ENCODE data around the gene DAPK2. TPM values are rescaled to one million over a fixed set of nuclear protein-coding genes. Genes with fewer than 3 reads are reported as not detected.

Gene DAPK2
- total and polyA plus RNA-seq, 2 of the 13 experiments (the other 11 are each of a cell fraction or from before 2014, with no cell fraction given), result 0.33 to 0.63 TPM

DNA sequence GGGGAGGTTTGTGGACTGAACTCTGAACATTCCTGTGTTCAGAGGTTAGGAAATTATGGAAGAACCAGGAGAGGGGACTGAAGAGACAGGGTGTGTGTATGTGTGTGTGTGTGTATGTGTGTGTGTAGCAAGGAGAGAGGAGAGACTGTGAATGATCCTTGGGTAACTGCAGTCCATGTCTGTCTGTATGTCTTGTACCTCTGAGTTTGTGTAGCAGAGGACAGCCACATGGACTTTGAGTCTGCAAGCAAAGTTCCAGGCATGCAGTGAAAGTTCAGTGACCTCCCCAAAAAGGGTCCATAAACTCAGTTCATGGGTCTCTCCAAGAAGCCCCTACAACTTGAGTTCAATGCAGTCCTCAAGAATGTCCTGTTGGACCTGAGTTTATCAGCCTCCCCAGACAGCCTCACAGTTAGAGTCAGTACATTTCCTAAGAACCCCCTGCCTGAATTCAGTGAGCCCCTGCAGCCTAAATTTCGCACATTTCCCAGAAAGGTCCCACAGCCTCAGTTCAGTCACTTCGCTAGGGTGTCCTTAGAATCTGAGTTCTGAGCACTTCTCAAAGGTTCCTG lies 184.3 kb downstream of the DAPK2 start (continued):
- TF ChIP-seq TEAD3 (CRISPR knock-in tag; optimal IDR thresholded peaks at IDR 0.05; ENCODE audit: borderline replicate concordance), result peak; percentile 34
- TF ChIP-seq SAFB2 (CRISPR knock-in tag; IDR thresholded peaks at IDR 0.05; ENCODE audit: borderline replicate concordance, low read depth), result no peak
- no peak for TF ChIP-seq NFKB2 (CRISPR knock-in tag; IDR thresholded peaks at IDR 0.05; ENCODE audit: borderline replicate concordance)
- no peak for TF ChIP-seq MED8 (CRISPR knock-in tag; IDR thresholded peaks at IDR 0.05; ENCODE audit: insufficient replicate concordance)
- TF ChIP-seq SIN3A (IDR thresholded peaks at IDR 0.05; ENCODE audit: borderline replicate concordance, low read depth, low read length), result no peak
- no peak for TF ChIP-seq ZNF253 (CRISPR knock-in tag; IDR thresholded peaks at IDR 0.05; ENCODE audit: borderline replicate concordance)

DNA sequence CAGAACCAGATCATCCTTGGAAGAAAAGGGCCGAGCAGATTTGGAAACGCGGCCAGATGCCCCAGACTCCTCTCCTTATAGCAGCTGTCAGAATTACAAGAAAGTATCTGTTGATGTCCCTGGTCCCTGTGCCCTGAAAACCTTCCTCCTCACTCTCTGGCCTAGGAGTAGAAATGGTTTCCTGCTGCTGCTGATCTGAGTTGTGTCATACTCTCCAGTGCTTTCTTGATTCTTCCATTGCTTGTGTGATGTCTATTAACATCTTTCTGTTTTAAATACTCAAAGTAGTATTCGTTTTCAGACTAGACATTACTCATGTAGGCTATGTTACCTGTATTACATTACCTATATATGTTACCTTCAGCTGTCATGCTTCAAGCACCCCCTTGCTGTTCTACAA lies 185.7 kb downstream of the DAPK2 start:
- Histone ChIP-seq H3K4me3 (replicated peaks in 1 of 3; ENCODE audit: insufficient read depth in 1 of 3, low read depth in 2 of 3, low read length in 3 of 3) (no peak overlapping the region), H3K4me2 (ENCODE audit: low read depth, low read length) (no peak overlapping the region), H3K9me3 (ENCODE audit: low read length) (no peaks in the 10 kb centered on the region), H3K79me2 (ENCODE audit: insufficient read depth, low read length) (no peaks in the 10 kb centered on the region), H3K36me3 (replicated peaks in 1 of 2; ENCODE audit: control insufficient read depth in 1 of 2, insufficient read depth in 2 of 2, low read length in 2 of 2) (no peaks in the 10 kb centered on the region), H4K20me1 (ENCODE audit: insufficient read depth, low read length) (no peaks in the 10 kb centered on the region), H3K4me1 (ENCODE audit: insufficient read depth, low read length) (peaks cover 39% of the 10 kb centered on the region), H2AFZ (ENCODE audit: low read length) (no peak overlapping the region), H3K9ac (ENCODE audit: insufficient read depth, low read depth, low read length) (no peak overlapping the region), H3K27me3 (ENCODE audit: control insufficient read depth in 1 of 2, insufficient read depth in 2 of 2, low read length in 2 of 2) (no peaks in the 10 kb centered on the region), H3K27ac (ENCODE audit: extremely low read length, insufficient read depth, low read length) (no peak overlapping the region)
- ChIA-PET POLR2A (no interaction called here), CTCF (ENCODE audit: low intra/inter-chr PET ratio, low total read pairs) (no interaction called here)
- no peak for ATAC-seq
- DNase-seq (ENCODE audit: low spot score), result no peak
- FAIRE-seq, result no peak
- 0% methylated on average over 1 of the region's 4 CpGs for WGBS (ENCODE audit: low lambda C conversion rate)
- in situ Hi-C loops (cut with HindIII; ENCODE audit: extremely low pct_ligation_motif_present, low pct_unique_long_range_greater_than_20kb), result no loop called here
- intact Hi-C loops (cut with micrococcal nuclease; ENCODE audit: unreplicated experiment), result no loop called here
- TF ChIP-seq ZNF20 (CRISPR knock-in tag; IDR thresholded peaks at IDR 0.05) (no peak), GPN1 (CRISPR knock-in tag; IDR thresholded peaks at IDR 0.05; ENCODE audit: borderline replicate concordance) (no peak), SRSF1 (optimal IDR thresholded peaks at IDR 0.05; ENCODE audit: low read depth, low read length) (no peak), SRSF4 (IDR thresholded peaks at IDR 0.05; ENCODE audit: low read depth, low read length, poor library complexity, severe bottlenecking) (no peak), KLF9 (CRISPR knock-in tag; IDR thresholded peaks at IDR 0.05; ENCODE audit: low read depth) (no peak), MTF2 (CRISPR knock-in tag; IDR thresholded peaks at IDR 0.05; ENCODE audit: borderline replicate concordance) (no peak), KDM1A (CRISPR knock-in tag; IDR thresholded peaks at IDR 0.05) (no peak), RARA (CRISPR knock-in tag; IDR thresholded peaks at IDR 0.05) (no peak), ARNTL (CRISPR knock-in tag; IDR thresholded peaks at IDR 0.05) (no peak), ZNF558 (CRISPR knock-in tag; IDR thresholded peaks at IDR 0.05; ENCODE audit: borderline replicate concordance) (no peak)
- BruUV-seq (replicated peaks), result no TSS peak

Measured in HepG2 (cell line).